Stromal cell of bone marrow (primary cell): ENCODE results near the gene MUC5AC.

Experiments used
- DNase-seq: peaks from one replicate; pipeline ENCODE4 v3.0.0-alpha.2; 2012; ENCODE audit warnings: low read depth

Gene MUC5AC

GRCh38 chr11:1121331-1121812 is 36.4 kb upstream of the MUC5AC start:
- no peak for DNase-seq

DNA sequence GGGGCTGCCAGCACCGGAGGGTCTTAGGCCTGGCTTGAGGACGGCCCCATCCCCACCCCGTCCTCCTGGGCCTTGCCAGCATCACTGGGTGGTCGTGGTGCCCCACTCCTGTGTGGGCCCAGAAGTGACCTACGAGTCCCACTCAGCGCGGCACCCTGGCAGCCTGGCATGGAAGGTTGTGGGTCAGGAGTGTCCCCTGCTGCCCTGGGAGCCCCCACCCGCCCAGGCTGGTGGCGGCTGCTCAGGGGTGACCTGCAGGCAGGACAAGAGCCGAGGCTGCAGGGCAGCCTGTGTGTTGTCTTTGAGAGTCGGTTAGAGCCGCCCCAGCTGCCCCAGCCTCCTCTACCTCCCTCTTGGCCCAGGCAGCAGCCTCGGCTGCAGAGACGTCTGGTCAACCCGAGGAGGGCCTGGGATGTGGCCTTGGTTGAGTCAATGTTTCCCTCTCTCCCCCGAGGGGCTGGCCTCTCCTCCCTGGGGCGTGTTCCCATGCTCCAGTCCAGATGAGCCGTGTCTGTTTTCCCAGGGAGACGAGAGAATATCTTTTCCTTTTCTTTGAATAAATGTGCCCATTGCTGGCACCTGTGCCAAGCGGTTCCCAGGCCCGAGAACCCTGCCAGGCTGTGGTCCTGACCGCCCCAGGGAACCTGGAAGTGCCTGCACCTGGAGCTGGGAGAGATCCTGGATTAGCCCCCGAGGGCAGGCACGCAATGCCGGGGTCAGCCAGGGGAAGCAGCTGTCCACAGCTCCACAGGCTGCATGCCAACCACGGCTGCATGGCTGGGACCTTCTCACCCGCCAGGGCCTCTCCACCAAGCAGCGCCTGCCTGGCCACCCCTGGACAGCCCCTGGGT is 35.7 kb upstream of the MUC5AC start:
- DNase-seq = no peak

DNA sequence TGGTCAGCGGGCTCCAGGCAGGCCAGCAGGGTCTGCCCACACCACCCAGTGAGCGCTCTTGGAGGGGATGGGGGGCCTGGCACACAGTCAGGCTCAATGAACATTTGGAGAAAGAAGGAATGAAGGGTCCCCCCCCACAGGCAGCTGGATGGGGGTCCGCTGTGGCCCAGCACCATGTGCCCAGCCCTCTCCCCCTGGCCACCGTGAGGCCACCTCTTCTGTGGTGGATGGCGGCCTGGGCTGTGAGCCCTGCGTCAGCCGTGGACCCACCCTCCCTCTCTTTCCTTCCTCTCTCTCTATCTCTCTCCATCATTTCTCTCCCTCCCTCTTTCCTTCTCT is 35.1 kb upstream of the MUC5AC start:
- no peak for DNase-seq

DNA sequence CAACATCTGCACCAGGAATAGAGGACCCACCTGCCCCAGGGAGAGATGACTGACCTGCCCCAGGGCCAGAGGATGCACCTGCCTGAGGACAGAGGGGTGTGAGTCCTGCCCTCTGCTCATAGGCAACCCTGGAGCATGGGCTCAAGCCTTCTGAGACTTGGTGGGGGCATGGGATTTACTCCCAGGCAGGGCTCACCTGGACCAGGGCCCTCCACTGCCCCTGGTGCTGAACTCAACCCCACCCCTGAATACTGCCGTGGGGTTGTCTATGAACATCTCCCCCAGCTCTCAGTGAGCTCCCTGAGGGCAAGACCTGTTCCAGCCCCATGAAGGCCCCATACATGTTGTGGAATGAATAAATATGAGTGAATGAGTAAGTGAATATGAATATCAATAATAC is 33.8 kb upstream of the MUC5AC start:
- no peak for DNase-seq

GRCh38 chr11:1125803-1126202 is 31.9 kb upstream of the MUC5AC start:
- DNase-seq = no peak

GRCh38 chr11:1126491-1126926 is 31.2 kb upstream of the MUC5AC start:
- DNase-seq = no peak

DNA sequence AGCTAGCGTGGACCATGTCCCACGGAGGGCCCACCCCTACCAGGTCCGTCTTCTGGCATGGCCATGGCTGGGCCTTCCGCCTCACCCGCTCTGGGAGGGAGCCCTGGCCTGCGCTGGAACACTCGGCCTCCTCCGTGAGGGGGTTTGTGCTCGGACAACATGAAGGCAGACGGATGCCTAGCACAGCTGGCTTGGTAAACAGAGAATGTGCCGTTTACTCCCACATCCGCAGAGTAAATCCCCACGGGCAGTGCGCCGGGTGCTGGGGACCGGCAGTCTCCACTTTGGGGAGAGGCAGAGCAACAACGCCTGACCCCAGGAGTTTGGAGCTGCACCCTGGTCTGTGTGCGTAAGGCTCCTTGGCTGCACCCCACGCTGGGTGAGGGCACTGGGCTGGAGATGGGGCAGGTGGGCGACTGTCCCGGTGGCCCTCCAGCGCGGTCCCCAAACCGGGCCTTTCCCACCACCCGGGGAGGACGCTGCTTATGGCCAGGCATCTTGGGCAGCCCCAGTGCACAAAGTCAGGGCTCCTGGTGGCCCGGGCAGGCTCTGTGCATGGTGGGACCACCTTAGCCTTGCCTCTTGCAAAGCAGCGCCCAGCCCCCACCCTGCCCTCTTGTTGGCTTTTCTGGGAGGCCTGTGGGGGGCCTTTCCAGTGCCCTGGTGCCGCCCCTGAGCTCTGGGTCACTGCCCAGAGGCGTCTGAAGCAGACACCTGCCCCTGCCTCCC is 30.7 kb upstream of the MUC5AC start:
- DNase-seq = no peak

- DNase-seq = no peak
Measured at GRCh38 chr11:1127664-1128162, 30.0 kb upstream of the MUC5AC start.

DNA sequence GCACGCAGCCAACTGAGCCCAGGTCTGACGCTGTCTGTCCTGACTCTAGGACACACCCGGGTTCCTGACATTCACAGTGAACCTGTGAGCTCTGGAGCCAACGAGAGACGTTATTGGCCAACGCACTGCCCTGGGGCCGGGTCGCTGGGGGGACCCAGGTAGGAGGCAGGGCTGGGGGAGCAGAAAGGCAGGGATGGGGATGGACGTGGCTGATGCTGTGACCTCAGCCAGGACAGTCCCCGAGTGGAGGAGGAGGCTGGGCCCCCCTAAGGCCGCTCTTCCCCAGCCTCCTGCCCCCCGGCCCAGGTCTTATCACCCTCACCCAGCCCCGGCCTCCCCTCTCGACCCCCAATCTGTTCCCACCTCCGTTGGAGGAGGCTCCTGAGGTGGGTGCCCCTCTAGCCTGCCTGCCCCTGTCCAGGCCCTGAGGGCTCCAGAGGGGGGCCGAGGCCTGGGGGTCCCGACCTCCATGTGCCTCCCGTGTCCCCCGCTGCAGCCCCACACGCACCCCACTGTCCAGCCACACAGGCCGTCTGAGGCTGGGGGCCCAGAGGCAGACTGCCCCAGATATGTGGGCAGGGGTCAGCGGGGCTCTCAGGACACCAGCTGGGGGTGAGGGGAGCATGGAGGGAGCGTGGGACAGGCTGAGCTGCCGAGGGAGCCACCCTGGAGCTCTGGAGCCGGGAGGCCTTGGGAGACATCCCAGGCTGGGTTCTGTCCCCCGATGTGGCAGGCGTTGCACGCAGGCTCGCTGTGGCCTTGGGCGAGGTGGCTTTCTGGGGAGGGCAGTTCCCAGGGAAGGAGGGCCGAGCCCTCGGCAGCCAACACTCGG is 29.2 kb upstream of the MUC5AC start:
- DNase-seq = no peak

DNA sequence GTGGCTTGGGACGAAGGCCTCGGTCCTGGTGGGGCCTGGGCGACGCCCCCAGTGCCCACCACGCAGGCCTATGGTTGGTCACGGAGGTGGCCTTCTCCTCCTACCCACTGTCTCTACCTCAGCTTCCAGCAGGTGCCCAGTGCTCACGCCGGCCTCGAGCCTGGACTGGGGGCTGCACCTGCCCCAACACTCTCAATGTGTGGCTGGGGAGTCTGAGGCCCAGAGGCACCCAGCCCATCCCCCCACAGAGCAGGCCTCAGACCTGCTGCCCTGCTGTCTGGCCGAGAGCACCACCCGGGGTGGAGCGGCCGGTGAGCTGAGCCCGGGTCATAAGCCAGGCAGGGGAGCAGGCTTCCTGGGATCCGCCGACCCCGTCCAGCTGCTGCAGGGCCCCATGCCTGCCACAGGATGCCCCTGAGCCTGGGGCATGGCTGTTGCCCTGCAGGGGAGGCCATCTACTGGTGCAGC is 28.6 kb upstream of the MUC5AC start:
- no peak for DNase-seq

GRCh38 chr11:1129611-1130160 is 28.1 kb upstream of the MUC5AC start:
- DNase-seq = no peak

DNA sequence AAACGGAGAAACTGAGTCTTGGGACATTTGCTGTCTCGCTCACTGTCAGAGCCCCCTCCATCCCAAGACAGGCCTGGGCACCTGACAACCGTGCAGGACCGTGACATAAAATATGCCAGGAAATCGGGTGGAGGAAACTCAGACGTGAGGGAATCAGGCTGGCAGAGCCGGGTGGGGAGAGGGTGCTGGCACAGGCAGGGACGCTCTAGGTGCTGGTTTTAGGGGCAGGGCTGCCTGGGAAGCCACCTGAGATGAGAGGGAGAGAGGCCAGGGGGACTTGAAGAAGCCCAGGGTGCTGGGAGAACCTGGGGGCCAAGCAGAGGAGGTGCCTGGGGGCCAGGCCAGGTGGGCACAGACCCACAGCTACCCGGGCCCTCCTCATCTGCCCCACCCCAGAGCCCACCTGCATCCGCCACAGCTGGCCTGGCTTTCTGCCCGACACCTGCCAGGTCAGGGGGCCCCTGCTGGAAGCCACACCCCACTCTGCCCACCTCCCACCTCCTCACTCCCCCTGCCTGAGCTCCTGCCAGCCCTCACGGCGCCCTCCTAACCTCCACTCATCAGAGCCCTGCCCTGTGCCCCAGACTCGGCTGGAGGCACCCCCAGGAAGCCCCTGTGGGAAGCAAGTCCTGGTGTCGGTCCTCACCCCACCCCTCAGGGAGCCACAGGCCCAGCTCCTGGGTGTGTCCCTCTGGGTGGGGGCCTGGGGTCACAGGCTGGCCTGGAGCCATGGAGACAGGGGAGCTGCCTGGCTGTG is 27.3 kb upstream of the MUC5AC start:
- DNase-seq = no peak

- DNase-seq = no peak
Measured at GRCh38 chr11:1131033-1131911, 26.5 kb upstream of the MUC5AC start.

DNA sequence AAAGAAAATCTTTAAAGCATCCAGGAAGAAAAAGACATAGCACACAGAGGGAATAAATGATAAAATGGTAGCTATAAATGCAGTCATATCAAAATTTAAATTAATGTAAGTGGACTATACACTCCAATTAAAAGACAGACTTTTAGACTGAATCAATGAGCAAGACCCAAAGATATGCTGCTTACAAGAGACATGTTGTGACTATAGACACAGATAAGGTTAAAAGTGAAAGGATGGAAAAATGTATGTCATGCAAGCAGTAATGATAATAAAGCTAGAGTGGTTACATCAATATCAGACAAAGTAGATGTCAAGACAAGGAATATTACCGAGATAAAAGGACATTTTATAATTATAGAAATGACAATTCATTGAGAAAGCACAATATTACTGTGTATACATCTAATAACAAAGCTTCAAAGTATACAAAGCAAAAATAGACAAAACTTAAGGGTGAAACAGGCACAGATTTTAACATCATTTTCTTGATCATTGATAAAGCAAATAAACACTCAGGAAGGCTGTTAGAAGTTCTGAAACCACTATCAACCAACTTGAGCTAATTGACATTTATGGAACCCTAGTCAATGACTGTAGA is 22.8 kb upstream of the MUC5AC start:
- no peak for DNase-seq

DNA sequence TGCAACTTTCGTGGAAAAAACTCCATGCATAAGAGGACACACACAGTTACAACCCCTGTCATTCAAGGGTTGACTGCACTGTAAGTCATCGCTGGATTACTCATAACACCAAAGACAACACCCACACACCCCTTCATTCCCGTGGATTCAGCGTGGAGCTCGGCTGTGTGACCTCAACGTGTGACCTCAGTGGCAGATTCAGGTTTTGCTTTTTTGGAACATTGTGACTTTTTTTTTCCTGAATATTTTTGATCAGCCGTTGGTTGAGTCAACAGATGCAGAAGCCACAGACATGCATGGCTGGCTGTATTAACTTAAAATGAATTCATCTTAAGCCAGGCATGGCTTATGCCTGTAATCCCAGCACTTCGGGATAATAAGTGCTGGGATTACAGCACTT is 19.7 kb upstream of the MUC5AC start:
- DNase-seq = peak; percentile 77

- DNase-seq = no peak
Measured at GRCh38 chr11:1139441-1140083, 18.2 kb upstream of the MUC5AC start.

GRCh38 chr11:1140642-1141490 is 16.9 kb upstream of the MUC5AC start:
- DNase-seq = no peak

DNA sequence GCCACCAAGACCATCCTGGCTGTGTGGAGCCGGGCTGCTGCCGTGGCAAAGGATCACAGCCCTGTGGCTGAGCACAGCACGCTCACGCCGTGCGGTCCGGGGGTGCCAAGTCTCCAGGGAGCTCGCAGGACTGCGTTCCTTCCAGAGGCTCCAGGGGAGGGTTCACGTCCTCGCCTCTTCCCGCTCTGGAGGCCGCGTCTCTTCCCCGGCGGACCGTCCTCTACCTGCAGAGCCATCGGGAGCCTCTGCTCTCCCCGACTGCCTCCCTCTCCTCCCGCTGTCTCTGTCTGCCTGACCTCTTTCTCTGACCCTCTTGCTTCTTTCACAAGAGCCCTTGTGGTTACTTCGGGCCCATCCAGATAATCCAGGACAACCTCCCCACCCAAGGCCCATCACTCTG is 11.4 kb upstream of the MUC5AC start:
- DNase-seq = no peak
